GM21381 (cell line): Measurements from ENCODE around the gene MICALL2.
A peak's percentile ranks its signal among the peaks of the same experiment; 100 is the strongest.

Source experiments
- ATAC-seq: cut with Tn5 transposase; IDR thresholded peaks from one replicate; pipeline ENCODE4 v1.9.1; 2021; ENCODE audit warnings: mild to moderate bottlenecking, moderate library complexity; ENCODE audit not compliant: unreplicated experiment

Gene MICALL2

GRCh38 chr7:1419688-1420087 lies 39.6 kb downstream of the MICALL2 start:
- no peak for ATAC-seq

DNA sequence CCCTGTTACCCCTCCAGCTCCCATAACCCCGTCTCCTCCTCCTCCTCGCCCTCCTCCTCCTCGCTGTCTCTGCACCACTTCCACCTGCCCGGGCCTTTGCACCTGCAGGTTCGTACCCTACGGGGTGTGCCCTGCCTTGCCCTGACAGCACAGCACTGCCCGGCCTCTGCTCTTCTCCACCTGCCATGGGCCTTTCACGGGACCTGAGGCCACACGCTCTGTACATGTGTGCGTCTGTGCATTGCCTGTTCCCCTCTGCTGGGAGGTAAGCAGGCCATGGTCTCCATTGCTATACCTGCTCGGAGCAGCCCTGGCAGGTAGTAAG lies 40.0 kb downstream of the MICALL2 start:
- ATAC-seq = no peak

GRCh38 chr7:1418505-1419309 lies 40.6 kb downstream of the MICALL2 start:
- no peak for ATAC-seq

- no peak for ATAC-seq
Observed at GRCh38 chr7:1415389-1415990, 43.8 kb downstream of the MICALL2 start.

DNA sequence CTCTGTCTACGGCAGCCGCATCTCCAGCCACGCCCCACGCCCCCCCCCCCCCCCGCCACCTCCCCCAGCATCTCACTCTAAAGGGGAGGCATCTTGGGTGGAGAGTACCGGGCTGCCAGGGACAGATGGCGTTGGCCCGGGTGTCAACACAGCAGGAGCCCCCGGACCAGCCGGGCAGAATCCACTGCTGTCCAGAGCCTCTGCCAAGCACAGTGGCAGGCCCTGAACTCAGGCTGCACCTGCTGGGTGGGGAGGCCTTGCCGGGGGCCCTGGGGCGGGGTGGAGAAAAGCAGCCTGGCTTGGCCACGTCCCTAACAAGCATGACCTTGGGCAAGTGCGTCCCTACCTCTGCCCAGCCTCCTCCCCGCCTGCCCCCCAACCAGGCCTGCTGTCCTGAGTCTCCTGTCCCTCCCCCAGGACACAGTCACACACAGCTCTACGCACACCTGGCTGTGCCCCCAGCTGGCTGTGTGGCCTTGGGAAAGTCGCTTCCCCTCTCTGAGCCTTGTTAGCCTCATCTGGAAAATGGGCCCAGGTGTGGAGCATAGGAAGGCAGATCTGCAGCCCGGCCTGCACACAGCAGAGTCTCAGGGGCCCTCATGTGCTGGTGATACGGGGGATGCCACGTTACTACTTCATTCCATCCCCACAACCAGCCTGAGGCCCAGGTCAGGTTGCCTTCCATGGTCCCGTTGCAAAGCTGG lies 45.2 kb downstream of the MICALL2 start:
- ATAC-seq = no peak

- ATAC-seq = peak; percentile 51
Observed at GRCh38 chr7:1412322-1413261, 46.7 kb downstream of the MICALL2 start.

DNA sequence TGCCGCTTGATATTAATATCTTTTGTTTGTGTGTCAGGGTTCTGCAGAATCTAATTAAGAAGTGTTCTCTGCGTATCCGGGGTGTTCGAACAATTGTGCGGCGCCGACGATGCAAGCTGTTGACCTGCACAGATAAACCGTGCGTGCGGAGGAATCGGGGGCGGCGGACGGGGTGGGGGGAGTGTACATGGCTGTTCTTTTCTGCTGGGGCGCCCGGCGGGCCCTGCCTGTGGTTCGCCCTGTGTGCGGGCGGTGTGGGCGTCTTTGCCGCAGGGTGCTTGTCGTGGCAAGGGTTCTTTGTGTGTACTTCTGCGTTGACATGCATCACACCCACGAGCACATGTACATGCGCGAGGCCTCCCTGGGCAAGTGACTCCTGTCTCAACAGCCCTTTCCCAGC lies 47.9 kb downstream of the MICALL2 start:
- no peak for ATAC-seq

- ATAC-seq = no peak
Observed at GRCh38 chr7:1410992-1411391, 48.3 kb downstream of the MICALL2 start.

GRCh38 chr7:1409555-1409954 lies 49.7 kb downstream of the MICALL2 start:
- ATAC-seq = no peak

GRCh38 chr7:1408466-1408865 lies 50.8 kb downstream of the MICALL2 start:
- no peak for ATAC-seq

DNA sequence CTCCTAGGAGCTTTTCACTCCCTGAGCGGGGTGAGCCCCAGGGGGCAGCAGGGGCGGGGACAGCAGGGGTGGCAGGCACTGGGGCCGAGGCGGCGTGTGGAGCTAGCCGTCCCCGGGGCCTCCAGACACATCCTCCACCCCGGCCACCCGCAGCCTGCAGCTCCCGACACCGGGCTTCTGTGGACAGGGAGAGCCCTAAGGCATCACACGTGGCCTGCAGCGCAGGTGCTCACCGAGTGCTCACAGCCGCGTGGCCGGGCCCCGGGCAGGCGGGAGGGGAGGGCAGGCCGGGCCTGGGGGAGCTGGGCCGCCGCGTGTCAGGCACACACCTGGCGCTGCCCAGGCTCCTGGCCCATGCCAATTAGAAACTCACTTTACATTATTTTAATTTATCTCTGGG lies 51.4 kb downstream of the MICALL2 start:
- no peak for ATAC-seq

GRCh38 chr7:1404898-1405548 lies 54.2 kb downstream of the MICALL2 start:
- ATAC-seq = no peak

DNA sequence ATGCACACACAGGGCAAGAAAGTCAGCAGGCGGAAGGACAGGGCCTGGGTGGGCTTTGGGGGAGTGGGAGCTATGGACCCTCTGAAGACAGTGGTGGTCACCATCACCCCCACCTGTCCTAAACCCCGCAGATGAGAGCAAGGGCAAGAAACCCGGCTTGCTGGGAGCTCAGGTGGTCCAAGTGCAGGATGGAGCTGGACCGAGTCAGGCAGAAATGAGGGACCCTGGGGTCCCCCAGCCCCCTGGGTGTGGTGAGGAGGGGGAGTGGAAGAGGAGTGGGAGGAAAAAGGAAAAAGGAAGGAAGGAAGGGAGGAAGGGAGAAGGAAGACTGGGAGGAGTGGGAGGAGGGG lies 54.8 kb downstream of the MICALL2 start:
- no peak for ATAC-seq

DNA sequence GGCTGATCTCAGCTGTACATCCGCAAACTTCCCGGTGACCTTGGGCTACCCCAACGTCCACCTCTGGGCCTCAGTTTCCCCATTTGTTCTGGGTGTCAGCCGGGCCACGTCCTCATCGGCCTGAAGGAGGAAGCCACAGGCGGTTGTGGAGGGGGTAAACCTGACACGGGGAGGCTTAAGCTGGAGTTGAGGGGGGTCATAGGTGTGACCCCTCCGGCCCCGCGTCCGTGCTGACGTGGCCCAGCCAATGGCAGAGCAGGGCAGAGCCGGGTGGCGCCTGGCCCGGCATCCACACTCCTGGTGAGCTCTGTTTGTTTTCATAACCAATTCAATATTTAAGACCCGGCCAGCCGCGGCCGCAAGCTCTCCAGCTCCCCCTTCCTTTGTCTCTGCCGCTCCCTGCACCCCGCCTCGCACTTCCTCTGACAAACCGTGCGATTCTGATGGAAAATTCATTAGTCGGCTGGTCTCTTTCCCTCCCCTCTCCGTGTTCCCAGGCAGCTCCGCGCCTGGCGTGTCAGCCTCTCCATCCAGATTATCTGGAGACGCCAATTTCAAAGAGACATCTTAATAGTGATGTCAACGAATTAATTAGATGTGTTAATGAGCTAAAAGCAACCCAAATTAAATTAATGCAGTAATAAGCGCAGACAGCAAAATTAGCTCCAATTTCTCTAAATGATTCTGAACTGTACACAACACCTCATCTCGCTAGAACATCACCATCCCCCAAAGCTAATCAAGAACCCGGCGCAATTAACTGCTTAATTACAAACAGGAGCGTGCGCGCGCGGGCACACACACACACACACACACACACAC lies 55.4 kb downstream of the MICALL2 start:
- no peak for ATAC-seq

DNA sequence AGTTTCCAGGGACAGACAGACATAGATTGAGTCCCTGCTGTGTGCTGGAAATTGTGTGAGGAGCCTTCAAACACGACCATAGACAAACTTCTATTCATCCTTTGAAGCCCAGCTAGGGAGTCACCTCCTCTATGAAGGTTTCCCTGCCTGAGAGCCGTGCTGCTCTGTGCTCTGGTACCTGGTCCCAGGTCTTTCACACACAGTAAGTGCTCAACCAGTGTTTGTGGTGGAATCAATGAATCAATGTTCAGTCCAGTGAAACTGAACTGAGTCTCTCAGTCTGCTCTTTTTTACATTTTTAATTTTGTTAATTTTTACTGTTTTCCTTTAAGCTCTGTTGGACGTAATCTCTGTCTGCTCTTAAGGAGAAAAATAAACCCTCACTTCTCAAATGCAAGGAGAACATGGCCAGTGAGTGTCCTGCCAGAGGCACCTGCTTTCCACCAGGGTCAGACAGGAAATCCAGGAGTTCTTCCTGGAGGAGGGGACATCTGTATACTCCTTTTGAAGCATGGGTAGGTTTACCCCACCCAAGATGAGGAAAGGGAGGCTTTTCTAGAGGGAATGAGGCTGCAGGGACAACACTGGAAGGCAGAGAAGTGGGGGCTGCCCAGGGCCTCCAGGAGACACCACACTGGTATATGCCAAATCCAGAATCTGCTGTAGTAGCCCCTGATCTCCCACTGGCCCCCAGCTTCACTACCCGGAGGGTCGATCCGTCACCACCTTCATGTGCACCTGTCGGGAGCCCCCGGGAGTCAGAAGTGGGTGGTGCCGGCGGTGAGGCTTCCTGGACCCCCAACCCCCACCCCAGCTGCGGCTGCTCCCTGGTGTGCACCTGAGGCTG lies 56.3 kb downstream of the MICALL2 start:
- ATAC-seq = no peak

GRCh38 chr7:1402110-1402790 lies 57.0 kb downstream of the MICALL2 start:
- no peak for ATAC-seq

GRCh38 chr7:1401011-1401410 lies 58.3 kb downstream of the MICALL2 start:
- no peak for ATAC-seq

- ATAC-seq = no peak
Observed at GRCh38 chr7:1400371-1400770, 58.9 kb downstream of the MICALL2 start.
